Measurements from ENCODE around the gene GTF2H2C_2.
"Not testable (repeated sequence)": the region's sequence is repeated elsewhere in the genome, so short reads cannot be mapped to it uniquely, and the experiment has no call there.

The GTF2H2C_2 gene

GRCh38 chr5:70415117-70415516 lies at the start of gene GTF2H2C_2:
TSS of gene GTF2H2C_2 (plus strand) at chr5:70415368.
- DNase-seq = not testable (repeated sequence)

DNA sequence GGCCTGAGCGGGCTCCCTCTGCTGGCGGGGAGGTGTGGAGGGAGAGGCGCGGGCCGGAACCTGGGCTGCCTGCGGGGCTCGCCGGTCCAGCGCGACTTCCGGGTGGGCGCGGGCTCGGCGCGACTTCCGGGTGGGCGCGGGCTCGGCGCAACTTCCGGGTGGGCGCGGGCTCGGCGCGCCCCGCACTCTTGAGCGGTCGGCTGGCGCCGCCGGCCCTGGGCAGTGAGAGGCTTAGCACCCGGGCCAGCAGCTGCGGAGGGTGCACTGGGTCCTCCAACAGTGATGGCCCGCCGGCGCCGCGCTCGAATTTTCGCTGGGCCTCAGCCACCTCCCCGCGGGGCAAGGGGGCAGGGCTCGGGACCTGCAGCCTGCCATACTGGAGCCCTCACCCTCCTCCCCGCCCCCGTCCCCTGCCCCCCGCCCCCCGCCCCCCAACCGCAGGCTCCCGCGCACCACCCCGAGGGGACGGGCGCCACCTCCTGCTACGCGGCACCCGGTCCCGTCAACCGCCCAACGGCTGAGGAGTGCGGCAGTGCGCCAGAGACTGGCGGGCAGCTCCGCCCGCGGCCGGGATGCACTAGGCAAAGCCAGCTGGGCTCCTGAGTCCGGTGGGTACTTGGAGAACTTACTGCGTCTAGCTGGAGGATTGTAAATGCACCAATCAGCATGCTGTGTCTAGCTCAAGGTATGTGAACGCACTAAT lies 14.0 kb upstream of the GTF2H2C_2 start:
- DNase-seq = peak; percentile 32

DNA sequence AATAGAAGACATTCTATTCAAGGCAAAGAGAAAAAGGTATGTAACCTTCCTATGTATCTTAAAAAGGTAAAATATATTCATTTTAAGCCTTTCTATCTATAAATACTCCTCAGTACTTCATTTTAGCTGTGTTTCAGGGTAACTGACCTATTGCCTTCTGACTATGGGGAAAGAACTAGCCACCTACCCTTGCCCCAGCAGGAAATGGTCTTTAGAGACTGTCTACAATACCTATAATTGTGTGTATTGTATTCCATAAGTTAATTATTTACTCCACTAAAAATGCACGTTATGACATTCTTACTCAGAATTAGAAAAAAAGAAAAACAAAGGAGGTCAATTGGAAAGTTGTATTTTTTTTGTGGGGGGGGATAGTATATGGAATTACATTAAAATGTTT lies 6.2 kb downstream of the GTF2H2C_2 start:
- DNase-seq = not testable (repeated sequence)

GRCh38 chr5:70423215-70423614 lies 8.0 kb downstream of the GTF2H2C_2 start:
- not testable (repeated sequence) for DNase-seq

DNA sequence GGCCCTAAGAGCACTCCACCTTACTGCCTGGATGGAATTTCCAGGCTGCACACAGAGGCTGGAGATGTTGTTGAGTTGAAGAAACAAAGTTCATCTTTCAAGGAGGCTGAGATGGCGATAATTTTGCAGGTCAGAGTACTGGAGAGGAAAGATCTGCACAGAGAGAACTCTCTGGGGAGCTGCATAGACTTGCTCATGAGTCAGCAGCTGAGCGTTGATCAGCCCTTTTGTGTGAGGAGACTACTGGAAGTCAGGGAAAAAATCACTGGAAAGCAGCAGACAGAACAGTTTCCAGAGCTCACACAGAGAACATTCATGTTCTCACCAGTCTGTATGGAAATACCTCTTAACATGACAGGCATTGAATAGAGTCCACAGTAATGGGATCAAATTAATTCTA lies 23.4 kb downstream of the GTF2H2C_2 start:
- not testable (repeated sequence) for DNase-seq

DNA sequence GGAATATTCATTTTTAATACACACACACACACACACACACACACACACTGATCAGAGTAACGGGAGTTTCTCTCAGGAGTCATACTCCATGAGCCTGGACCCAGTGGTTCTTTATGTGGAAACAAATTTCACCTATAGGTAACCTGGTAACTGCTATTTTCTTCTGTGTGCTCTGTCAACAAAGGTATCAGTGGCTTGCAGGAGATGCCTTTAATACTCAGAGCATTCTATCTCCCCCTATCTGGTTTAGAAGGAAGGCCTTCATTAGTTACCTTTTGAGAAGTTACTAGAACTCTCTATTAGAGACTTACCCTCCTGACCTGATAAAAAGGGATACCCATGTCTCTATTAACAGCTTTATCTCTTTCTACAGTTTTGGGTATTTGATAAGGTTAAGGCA lies 34.4 kb downstream of the GTF2H2C_2 start:
- not testable (repeated sequence) for DNase-seq

- DNase-seq = not testable (repeated sequence)
Observed at GRCh38 chr5:70451249-70451984, 36.2 kb downstream of the GTF2H2C_2 start.

GRCh38 chr5:70457093-70457492 lies 41.9 kb downstream of the GTF2H2C_2 start:
- not testable (repeated sequence) for DNase-seq

DNA sequence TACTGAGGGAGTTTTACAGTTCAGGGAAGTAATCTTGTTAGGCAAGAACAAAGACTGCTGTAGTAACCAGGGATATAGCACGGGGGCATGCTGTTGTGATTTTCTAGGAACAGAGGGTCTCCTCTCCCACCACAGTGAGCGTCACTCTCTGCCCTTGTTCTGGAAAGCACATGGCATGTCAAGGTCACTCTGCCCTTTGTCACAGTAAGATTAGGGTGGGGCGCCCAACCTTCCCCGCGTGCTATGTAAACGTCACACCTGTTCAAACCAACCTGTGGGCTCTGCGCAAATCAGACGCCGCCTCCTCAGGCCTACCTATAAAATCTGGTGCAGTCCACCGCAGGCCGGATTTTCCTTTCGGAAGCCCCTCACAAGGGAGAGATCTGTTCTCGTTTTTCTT lies 44.0 kb downstream of the GTF2H2C_2 start:
- not testable (repeated sequence) for DNase-seq

DNA sequence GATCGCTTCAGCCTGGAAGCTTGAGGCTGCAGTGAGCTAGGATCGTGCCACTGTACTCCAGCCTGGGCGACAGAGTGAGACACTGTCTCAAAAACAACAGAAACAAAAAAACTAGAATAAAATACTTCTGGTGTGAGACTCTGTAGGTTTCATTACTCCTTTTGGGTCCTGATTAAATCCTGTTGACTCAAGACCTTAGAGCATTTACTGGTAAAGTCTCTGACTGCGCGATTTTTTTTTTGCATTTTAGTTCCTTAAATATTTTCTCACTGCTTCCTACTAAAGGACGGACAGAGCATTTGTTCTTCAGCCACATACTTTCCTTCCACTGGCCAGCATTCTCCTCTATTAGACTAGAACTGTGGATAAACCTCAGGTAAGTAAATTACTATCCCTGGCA lies 46.8 kb downstream of the GTF2H2C_2 start:
- DNase-seq = not testable (repeated sequence)

DNA sequence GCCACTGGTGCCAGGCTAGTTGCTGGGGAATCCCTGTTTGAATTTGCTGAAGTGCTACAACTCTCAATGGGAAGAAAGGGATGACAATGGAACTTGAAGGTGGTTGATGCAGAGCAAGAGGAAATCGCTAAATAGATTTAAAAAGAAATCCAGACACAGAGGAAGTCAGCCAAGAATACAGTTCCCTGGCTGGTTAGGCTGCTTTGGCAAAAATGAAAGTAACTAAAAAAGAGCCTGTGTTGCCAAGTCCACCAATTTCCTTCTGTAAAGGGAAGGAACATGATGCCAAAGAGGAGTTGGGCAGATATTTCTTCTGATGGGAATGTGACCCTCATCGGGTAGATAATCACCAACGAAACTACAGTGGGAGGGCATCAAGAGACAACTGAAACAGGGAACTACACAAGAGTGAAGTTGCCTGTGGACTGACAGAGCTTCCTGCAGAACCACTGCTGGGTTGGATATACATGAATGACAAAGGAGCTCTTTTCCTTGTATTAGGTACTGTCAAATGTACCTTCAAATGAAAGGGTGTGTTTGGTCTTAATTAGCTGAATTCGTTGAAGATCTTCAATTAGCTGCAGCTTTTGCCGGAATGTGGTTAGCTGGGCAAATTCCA lies 49.0 kb downstream of the GTF2H2C_2 start:
- not testable (repeated sequence) for DNase-seq

GRCh38 chr5:70469926-70470509 lies 54.9 kb downstream of the GTF2H2C_2 start:
- DNase-seq = not testable (repeated sequence)

All from activated effector memory CD4-positive, alpha-beta T cell treated with Interleukin-2 at 50 U/mL for 16 hours (primary cell).